PFSK-1 (cell line): ENCODE measurements around the gene MPP4.

Source experiments
- POLR2AphosphoS5 ChIP-seq: IDR thresholded peaks from 2 replicates; pipeline ENCODE4 v1.6.1; 2012; ENCODE audit warnings: low read depth, mild to moderate bottlenecking, control low read depth, low read length, moderate library complexity
- REST ChIP-seq, 2 experiments: IDR thresholded peaks; 2 replicates each; pipeline versions ENCODE4 v1.6.1 to v1.8.0; 2011 to 2012; ENCODE audit warnings: low read depth in 2 of 2, low read length in 2 of 2, control low read depth in 1 of 2, inconsistent platforms in 1 of 2, mild to moderate bottlenecking in 1 of 2, moderate library complexity in 1 of 2; ENCODE audit not compliant: insufficient read depth in 1 of 2
- SIN3A ChIP-seq: IDR thresholded peaks from 2 replicates; pipeline ENCODE4 v1.6.1; 2012; ENCODE audit warnings: mild to moderate bottlenecking, low read length, moderate library complexity, borderline replicate concordance; ENCODE audit not compliant: insufficient read depth
- TAF1 ChIP-seq: IDR thresholded peaks from 2 replicates; pipeline ENCODE4 v1.6.1; 2012; ENCODE audit warnings: low read length, control low read depth, borderline replicate concordance; ENCODE audit not compliant: insufficient read depth

- TF ChIP-seq REST (IDR thresholded peaks at IDR 0.05; ENCODE audit: insufficient read depth in 1 of 2, low read depth in 2 of 2, low read length in 2 of 2) (no peak), POLR2AphosphoS5 (no peak), SIN3A (no peak), TAF1 (no peak)
These were observed 14.3 kb upstream of the MPP4 start for GRCh38 chr2:201712726-201713125.
